SHP77 treated with DMSO at 0.1 percent for 48 hours (cell line): ENCODE data around the gene TRAFD1.
"Not testable (repeated sequence)": the region's sequence is repeated elsewhere in the genome, so short reads cannot be mapped to it uniquely, and the experiment has no call there.

Source experiments
- DNase-seq: peaks from one replicate; lab custom pipeline; 2025; lab: John Stamatoyannopoulos, UW

TRAFD1 gene

GRCh38 chr12:112158461-112159145, 33.2 kb downstream of the TRAFD1 start:
- DNase-seq, result not testable (repeated sequence)

DNA sequence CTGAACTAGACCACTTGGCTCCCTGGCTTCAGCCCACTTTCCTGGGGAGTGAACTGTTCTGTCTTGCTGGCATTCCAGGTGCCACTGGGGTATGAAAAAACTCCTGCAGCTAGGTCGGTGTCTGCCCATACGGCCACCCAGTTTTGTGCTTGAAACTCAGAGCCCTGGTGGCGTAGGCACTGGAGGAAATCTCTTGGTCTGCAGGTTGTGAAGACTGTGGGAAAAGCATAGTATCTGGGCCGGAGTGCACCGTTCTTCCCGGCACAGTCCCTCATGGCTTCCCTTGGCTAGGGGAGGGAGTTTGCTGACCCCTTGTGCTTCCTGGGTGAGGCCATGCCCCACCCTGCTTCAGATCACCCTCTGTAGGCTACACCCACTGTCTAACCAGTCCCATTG, 33.8 kb downstream of the TRAFD1 start:
- DNase-seq, result no peak

GRCh38 chr12:112160611-112161010, 35.3 kb downstream of the TRAFD1 start:
- DNase-seq, result no peak

DNA sequence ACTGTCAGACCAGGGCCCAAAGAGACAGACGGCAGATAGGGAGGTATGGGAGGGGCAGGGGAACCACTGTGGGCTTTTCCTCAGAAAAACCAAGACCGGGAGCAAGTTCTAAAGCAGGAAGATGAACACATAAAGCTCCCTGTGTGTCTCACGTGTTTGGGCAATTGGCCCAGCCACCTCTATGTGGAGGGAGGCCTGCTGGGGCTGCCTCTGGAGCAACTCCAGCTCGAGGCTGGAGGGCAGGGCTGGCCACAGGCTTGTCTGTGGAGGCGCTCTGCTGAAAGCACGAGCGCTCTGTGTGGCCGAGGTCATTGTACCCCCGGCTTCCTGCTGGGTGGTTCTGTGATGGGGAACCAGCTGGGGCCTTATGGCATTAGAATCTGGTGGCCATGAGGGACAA, 36.4 kb downstream of the TRAFD1 start:
- DNase-seq, result no peak

DNA sequence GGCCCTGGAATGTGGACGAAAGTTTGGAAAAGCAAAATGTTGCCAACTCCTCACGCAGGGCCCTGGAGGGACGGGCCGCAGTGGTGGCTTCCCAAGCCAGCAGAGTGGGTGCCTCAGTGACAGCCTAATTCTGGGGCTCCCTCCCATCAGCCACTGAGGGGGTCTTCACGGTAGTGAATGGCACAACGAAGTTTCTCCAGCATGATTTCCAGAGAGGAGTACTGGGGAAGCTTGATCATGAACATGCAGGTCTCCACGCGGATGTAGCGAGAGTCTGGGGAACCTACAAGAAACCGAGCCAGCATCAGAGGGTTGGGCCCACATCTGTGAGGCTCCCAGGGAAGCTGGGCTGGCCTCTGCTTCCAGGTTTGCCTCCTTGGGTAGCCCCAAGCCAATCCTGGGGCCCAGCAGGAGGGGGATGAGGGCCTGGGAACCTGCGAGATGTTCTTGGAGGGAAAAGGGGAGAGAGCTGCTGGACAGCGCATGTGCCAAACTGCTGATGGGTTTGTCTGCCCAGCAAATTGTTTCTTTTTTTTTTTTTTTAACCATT, 37.0 kb downstream of the TRAFD1 start:
- DNase-seq, result no peak

GRCh38 chr12:112163056-112163455, 37.7 kb downstream of the TRAFD1 start:
- no peak for DNase-seq

- no peak for DNase-seq
These were observed 38.2 kb downstream of the TRAFD1 start for GRCh38 chr12:112163471-112163991.

DNA sequence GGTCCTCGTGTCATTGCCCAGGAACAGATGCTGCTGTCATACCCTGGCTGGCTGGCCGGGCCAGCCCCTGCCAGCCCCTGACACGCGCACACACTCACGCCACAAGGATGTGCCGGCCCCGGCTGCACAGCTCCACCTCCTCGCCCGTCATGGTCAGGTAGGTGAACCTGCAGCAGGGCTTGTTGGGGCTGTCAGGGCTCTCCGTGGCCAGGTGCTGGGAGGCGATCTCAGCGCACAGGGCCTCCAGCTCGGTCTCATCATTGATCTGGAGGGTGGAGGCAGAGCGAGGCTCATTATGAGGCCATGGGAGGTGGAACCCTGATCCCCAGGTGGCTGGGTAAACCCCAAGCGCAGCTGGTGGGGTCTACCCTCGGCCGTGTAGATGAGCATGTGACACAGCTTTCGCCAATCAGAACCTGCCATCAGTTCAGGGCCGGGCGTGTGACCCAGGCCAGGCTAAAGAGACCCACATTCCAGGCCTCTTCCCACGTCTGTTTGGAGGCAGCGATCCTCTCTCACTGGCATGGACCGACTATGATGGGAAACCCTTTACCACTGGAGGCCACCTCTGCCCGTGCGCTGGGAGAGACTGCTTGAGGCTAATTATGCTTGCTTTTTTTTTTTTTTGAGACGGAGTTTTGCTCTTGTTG, 38.8 kb downstream of the TRAFD1 start:
- no peak for DNase-seq

GRCh38 chr12:112165624-112166023, 40.3 kb downstream of the TRAFD1 start:
- no peak for DNase-seq

DNA sequence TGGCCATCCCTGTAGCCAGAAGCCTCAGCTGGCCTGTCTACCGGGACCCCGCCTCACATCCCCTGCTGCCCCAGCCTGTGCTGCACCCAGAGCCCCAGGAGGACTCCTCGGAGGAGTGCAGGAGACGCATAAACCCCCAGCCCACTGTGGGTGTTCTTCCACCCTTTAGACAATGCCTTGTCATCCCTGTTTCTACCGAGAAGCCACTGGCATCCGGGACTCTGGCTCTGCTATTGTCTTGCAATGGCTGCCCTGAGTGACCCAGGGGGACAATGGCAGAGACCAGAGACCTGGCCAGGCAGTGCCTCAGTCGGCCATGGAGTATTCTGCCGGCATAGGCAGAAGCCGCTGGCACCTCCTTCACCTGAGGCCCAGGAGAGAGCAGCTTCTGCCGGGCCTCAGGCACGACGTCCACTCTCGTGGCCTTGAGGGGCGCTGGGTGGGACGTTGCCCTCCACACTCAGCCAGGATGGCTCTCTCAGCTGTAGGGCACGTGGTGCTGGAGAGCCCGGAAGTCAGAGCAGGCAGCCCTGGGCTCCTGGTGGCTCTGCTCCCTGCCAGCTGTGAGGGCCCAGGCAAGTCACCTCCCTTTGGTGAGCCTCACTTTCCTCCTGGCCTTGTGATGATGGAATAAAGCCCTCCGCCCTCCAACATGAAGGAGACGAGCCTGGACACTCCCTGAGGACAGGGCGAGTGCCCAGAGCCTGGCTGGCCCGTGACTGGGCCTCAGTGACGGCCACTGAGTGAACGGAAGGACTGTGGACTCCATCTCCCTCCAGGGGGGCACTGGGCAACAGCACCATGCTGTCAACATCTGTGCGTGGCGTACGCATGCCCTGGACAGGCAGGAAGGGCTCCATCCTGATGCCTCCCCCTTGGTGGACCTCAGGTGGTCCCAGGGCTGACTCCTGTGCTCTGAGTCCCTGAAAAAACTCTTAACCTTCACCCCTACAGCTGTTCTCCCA, 41.0 kb downstream of the TRAFD1 start:
- DNase-seq, result no peak

DNA sequence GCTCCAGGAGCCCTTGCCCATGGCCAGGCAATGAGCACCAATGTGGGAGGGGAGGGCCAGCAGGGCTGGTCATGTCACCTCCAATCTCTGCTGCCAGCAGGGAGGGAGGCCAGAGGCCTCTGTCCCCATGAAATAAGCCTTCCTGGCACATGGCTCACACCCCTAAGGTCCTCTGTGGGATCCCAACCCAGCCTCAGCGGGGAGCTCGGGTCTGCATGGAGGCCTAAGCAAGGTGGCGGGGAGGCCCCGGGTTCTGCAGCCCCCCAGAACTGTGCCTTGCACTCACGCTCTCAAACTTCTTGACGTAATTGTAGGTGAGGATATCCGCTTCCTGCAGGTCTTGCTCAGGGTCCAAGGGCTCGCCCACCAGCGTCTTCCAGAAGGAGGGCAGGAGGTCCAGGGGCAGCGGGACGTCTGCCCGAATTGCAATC, 41.7 kb downstream of the TRAFD1 start:
- DNase-seq, result no peak

GRCh38 chr12:112167718-112168525, 42.6 kb downstream of the TRAFD1 start:
- no peak for DNase-seq

DNA sequence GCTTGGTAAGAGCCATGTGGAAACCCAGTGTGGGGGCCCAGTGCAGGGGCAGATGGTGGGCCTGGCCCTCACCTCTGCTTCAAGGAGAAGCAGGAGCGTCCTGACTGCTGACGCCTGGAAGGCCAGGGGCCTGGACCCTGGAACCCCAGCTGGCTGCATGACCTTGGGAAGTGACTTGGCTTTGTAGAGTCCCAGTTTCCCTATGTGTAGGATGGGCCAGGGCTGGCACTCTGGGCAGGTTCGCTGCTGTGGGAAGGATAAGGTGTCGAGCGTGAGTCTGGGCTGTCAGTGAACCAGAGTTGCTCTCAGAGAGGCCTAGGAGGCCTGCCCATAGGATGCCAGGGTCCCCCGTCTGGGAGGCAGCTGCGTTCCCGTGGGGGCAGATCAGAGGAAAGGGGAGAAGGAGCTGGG, 43.2 kb downstream of the TRAFD1 start:
- DNase-seq, result no peak

DNA sequence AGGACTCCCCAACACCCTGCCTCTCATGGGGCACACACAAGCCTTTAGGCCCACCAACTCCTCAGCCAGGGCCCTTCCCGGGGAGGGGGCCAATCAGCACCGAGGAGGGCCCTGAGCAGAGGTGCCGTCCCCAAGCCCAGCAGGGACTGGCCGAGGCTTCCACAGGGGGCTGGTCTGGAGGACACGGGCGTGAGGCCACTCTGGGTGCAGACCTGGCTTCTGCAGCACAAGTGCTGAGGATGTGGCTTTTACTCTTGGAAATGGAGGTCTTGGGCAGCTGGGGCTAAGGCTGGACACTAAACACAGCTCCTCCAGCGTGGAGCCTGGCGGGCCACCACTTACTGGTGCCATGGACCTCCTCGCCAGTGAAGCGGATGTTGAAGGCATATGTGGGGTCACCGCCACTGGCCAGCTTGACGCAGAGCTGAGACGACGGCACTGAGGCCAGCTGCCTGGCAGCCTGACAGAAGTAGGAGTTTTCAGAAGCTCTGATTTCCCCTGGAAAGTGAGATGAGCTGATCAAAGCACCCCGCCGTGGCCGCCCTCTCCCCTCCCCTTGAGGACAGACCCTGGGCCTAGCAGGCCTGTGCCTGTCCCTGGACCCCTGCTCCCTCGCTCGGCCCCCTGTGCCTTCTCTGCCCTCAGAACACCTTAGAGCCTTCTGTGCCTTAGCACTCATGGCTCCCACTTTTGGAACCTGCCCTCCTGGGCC, 44.0 kb downstream of the TRAFD1 start:
- DNase-seq, result no peak

- no peak for DNase-seq
These were observed 44.6 kb downstream of the TRAFD1 start for GRCh38 chr12:112169966-112170365.

DNA sequence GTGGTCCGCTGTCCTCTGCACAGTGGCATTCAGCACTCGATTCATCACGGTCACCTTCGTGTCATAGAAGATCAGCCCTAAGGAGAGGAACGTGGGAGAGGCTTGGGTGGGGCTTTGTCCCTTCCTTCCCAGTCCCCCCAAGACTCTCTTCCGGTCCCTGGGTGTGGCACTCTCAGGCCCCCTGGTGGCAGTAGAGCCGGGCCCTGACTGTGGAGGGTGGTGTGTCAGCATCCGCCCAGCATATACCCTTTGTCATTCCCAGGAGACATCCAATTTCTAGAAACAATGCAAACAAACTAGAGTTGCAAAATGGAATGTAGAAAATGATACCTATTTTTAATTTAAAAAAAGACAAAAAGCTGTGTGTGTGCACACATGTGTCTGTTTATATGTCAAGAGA, 45.0 kb downstream of the TRAFD1 start:
- no peak for DNase-seq

DNA sequence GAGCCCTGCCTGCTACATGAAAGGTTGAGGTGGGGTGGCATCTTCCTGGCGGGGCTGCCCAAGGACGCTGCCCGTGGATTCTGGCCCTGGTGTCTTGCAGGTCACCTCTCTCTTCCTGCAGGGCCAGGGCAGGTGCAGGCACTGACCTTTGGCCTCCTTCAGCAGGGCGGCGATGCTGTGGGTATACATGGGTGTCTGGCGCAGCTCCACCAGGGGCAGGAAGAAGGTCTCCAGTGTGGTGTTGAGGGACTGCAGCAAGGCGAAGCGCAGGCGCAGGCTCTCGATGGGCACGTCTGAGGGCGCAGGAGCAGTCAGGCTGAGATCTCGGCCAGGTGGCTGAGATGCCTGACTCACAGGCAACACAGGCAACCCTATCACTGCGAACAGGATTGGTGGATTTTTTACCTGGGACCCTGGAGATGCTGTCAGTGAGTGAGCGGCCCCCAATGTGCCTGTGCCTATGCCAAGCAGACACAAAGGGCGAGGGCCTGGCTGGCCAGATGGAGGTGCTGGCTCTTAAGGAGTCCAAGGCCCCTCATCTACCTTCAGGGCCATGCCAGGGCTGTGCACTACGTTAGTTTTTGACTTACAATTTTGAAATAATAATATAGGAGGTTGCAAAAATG, 45.7 kb downstream of the TRAFD1 start:
- no peak for DNase-seq

GRCh38 chr12:112172556-112173324, 47.4 kb downstream of the TRAFD1 start:
- DNase-seq, result no peak
